Neural cell (in vitro differentiated cells): ENCODE data around the gene KXD1.

Experiments
- TF ChIP-seq, protein P1 (sequence below): fragments of 450-650 bp; IDR thresholded peaks from 2 replicates; pipeline ENCODE4 v1.5.1; 2014; ENCODE audit warnings: antibody characterized with exemption, mild to moderate bottlenecking, moderate library complexity; ENCODE audit not compliant: poor library complexity, severe bottlenecking
- TF ChIP-seq, protein P2 (sequence below): IDR thresholded peaks from 2 replicates; pipeline ENCODE4 v1.6.1; 2012; ENCODE audit warnings: borderline replicate concordance

DNA sequence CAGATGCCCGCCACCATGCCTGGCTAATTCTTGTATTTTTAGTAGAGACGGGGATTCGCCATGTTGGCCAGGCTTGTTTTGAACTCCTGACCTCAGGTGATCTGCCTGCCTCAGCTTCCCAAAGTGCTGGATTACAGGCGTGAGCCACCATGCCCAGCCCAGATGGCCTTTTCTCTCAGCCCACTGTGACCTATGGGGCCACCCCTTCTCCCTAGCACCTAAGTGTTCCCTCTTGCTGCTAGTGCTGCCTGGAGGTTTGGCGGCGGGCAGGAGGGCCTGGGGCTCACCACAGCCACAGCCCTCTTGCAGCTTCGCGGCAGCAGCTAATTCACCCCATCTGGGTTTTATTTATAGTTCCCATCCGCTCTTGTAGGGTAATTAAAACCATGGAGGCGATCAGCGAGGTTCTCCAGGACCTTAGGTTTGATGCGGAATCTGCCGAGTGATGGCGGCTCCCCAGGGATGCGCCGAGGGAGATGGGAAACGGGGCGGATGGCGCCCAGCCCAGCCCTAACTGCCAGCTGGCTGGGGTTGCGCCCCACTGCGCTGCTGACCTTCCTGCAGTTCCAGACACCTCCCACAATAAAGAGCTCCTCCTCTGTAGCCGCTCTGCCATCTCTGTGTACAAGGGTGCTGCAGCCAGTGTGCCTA lies 34.2 kb downstream of the KXD1 start:
- TF ChIP-seq, protein P1, sequence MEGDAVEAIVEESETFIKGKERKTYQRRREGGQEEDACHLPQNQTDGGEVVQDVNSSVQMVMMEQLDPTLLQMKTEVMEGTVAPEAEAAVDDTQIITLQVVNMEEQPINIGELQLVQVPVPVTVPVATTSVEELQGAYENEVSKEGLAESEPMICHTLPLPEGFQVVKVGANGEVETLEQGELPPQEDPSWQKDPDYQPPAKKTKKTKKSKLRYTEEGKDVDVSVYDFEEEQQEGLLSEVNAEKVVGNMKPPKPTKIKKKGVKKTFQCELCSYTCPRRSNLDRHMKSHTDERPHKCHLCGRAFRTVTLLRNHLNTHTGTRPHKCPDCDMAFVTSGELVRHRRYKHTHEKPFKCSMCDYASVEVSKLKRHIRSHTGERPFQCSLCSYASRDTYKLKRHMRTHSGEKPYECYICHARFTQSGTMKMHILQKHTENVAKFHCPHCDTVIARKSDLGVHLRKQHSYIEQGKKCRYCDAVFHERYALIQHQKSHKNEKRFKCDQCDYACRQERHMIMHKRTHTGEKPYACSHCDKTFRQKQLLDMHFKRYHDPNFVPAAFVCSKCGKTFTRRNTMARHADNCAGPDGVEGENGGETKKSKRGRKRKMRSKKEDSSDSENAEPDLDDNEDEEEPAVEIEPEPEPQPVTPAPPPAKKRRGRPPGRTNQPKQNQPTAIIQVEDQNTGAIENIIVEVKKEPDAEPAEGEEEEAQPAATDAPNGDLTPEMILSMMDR = no peak
- TF ChIP-seq, protein P2, sequence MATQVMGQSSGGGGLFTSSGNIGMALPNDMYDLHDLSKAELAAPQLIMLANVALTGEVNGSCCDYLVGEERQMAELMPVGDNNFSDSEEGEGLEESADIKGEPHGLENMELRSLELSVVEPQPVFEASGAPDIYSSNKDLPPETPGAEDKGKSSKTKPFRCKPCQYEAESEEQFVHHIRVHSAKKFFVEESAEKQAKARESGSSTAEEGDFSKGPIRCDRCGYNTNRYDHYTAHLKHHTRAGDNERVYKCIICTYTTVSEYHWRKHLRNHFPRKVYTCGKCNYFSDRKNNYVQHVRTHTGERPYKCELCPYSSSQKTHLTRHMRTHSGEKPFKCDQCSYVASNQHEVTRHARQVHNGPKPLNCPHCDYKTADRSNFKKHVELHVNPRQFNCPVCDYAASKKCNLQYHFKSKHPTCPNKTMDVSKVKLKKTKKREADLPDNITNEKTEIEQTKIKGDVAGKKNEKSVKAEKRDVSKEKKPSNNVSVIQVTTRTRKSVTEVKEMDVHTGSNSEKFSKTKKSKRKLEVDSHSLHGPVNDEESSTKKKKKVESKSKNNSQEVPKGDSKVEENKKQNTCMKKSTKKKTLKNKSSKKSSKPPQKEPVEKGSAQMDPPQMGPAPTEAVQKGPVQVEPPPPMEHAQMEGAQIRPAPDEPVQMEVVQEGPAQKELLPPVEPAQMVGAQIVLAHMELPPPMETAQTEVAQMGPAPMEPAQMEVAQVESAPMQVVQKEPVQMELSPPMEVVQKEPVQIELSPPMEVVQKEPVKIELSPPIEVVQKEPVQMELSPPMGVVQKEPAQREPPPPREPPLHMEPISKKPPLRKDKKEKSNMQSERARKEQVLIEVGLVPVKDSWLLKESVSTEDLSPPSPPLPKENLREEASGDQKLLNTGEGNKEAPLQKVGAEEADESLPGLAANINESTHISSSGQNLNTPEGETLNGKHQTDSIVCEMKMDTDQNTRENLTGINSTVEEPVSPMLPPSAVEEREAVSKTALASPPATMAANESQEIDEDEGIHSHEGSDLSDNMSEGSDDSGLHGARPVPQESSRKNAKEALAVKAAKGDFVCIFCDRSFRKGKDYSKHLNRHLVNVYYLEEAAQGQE = no peak
